Measurements from ENCODE around the gene E4F1.
A peak's percentile ranks its signal among the peaks of the same experiment; 100 is the strongest.
"Not testable (repeated sequence)": the region's sequence is repeated elsewhere in the genome, so short reads cannot be mapped to it uniquely, and the experiment has no call there.

The E4F1 gene

GRCh38 chr16:2243781-2244180, 20.4 kb downstream of the E4F1 start:
- H3K27me3 ChIP-seq (ENCODE audit: insufficient read depth, low read length) = peaks cover 2% of the 10 kb centered on the region; the same call in 1 of the 2 replicates
- H3K9ac ChIP-seq (ENCODE audit: low read depth, low read length) = no peak overlapping the region
- no peak overlapping the region for H3K27ac ChIP-seq (ENCODE audit: low read length)
- H3K4me1 ChIP-seq (ENCODE audit: insufficient read depth, low read length) = no peaks in the 10 kb centered on the region; the same call in 1 of the 2 replicates
- H3K36me3 ChIP-seq (ENCODE audit: insufficient read depth, low read depth, low read length) = peaks cover 58% of the 10 kb centered on the region
- no peak overlapping the region for H3K4me3 ChIP-seq (ENCODE audit: low read length)
- H3K9me3 ChIP-seq (ENCODE audit: insufficient read depth, low read depth, low read length) = no peaks in the 10 kb centered on the region

- Histone ChIP-seq H3K4me1 (ENCODE audit: insufficient read depth, low read length) (no peaks in the 10 kb centered on the region), H3K36me3 (ENCODE audit: insufficient read depth, low read depth, low read length) (peaks cover 61% of the 10 kb centered on the region), H3K9me3 (ENCODE audit: insufficient read depth, low read depth, low read length) (no peaks in the 10 kb centered on the region), H3K27ac (ENCODE audit: low read length) (no peak overlapping the region), H3K27me3 (ENCODE audit: insufficient read depth, low read length) (no peaks in the 10 kb centered on the region), H3K9ac (ENCODE audit: low read depth, low read length) (no peak overlapping the region), H3K4me3 (ENCODE audit: low read length) (no peak overlapping the region)
Observed at GRCh38 chr16:2244301-2244700, 20.9 kb downstream of the E4F1 start.

- Histone ChIP-seq H3K9ac (ENCODE audit: low read depth, low read length) (no peak overlapping the region), H3K27me3 (ENCODE audit: insufficient read depth, low read length) (no peaks in the 10 kb centered on the region), H3K4me1 (ENCODE audit: insufficient read depth, low read length) (no peaks in the 10 kb centered on the region), H3K4me3 (ENCODE audit: low read length) (no peak overlapping the region), H3K9me3 (ENCODE audit: insufficient read depth, low read depth, low read length) (no peaks in the 10 kb centered on the region), H3K27ac (ENCODE audit: low read length) (no peak overlapping the region), H3K36me3 (ENCODE audit: insufficient read depth, low read depth, low read length) (peaks cover 57% of the 10 kb centered on the region)
Observed at GRCh38 chr16:2244926-2245795, 21.8 kb downstream of the E4F1 start.

GRCh38 chr16:2246301-2246885, 23.0 kb downstream of the E4F1 start:
- H3K27ac ChIP-seq (ENCODE audit: low read length) = no peak overlapping the region
- no peak overlapping the region for H3K9ac ChIP-seq (ENCODE audit: low read depth, low read length)
- no peaks in the 10 kb centered on the region for H3K9me3 ChIP-seq (ENCODE audit: insufficient read depth, low read depth, low read length)
- H3K36me3 ChIP-seq (ENCODE audit: insufficient read depth, low read depth, low read length) = peaks cover 57% of the 10 kb centered on the region
- no peaks in the 10 kb centered on the region for H3K4me1 ChIP-seq (ENCODE audit: insufficient read depth, low read length)
- H3K27me3 ChIP-seq (ENCODE audit: insufficient read depth, low read length) = no peaks in the 10 kb centered on the region
- no peak overlapping the region for H3K4me3 ChIP-seq (ENCODE audit: low read length)

GRCh38 chr16:2250652-2251295, 27.4 kb downstream of the E4F1 start:
- H3K9me3 ChIP-seq (ENCODE audit: insufficient read depth, low read depth, low read length) = no peaks in the 10 kb centered on the region
- peak overlapping the region; percentile 91 for H3K4me3 ChIP-seq (ENCODE audit: low read length)
- peaks cover 58% of the 10 kb centered on the region for H3K36me3 ChIP-seq (ENCODE audit: insufficient read depth, low read depth, low read length)
- peak overlapping the region; percentile 93 for H3K9ac ChIP-seq (ENCODE audit: low read depth, low read length)
- no peaks in the 10 kb centered on the region for H3K27me3 ChIP-seq (ENCODE audit: insufficient read depth, low read length)
- peaks cover 8% of the 10 kb centered on the region for H3K4me1 ChIP-seq (ENCODE audit: insufficient read depth, low read length)
- peak overlapping the region; percentile 53 for H3K27ac ChIP-seq (ENCODE audit: low read length)

- Histone ChIP-seq H3K4me1 (ENCODE audit: insufficient read depth, low read length) (peaks cover 8% of the 10 kb centered on the region), H3K27ac (ENCODE audit: low read length) (peak within 1 kb of the TSS; percentile 91), H3K27me3 (ENCODE audit: insufficient read depth, low read length) (no peaks in the 10 kb centered on the region), H3K4me3 (ENCODE audit: low read length) (peak within 1 kb of the TSS; percentile 91), H3K9me3 (ENCODE audit: insufficient read depth, low read depth, low read length) (no peaks in the 10 kb centered on the region), H3K9ac (ENCODE audit: low read depth, low read length) (peak within 1 kb of the TSS; percentile 93), H3K36me3 (ENCODE audit: insufficient read depth, low read depth, low read length) (peaks cover 58% of the 10 kb centered on the region)
Observed at GRCh38 chr16:2251296-2252111, 28.1 kb downstream of the E4F1 start, which contains the start of gene ECI1. ECI1 (minus strand) TSS chr16:2251587; CDS start chr16:2251566, 21 bp downstream.

GRCh38 chr16:2252806-2253148, 29.4 kb downstream of the E4F1 start:
- Histone ChIP-seq H3K4me3 (ENCODE audit: low read length) (no peak overlapping the region), H3K4me1 (ENCODE audit: insufficient read depth, low read length) (peaks cover 8% of the 10 kb centered on the region), H3K9me3 (ENCODE audit: insufficient read depth, low read depth, low read length) (no peaks in the 10 kb centered on the region), H3K9ac (ENCODE audit: low read depth, low read length) (no peak overlapping the region), H3K27ac (ENCODE audit: low read length) (no peak overlapping the region), H3K36me3 (ENCODE audit: insufficient read depth, low read depth, low read length) (peaks cover 67% of the 10 kb centered on the region), H3K27me3 (ENCODE audit: insufficient read depth, low read length) (no peaks in the 10 kb centered on the region)

- Histone ChIP-seq H3K36me3 (ENCODE audit: insufficient read depth, low read depth, low read length) (peaks cover 72% of the 10 kb centered on the region), H3K4me3 (ENCODE audit: low read length) (no peak overlapping the region), H3K27ac (ENCODE audit: low read length) (no peak overlapping the region)
Observed at GRCh38 chr16:2253293-2253692, 29.9 kb downstream of the E4F1 start.

GRCh38 chr16:2256531-2257140, 33.2 kb downstream of the E4F1 start:
- Histone ChIP-seq H3K4me3 (ENCODE audit: low read length) (no peak overlapping the region), H3K9me3 (ENCODE audit: insufficient read depth, low read depth, low read length) (no peaks in the 10 kb centered on the region), H3K27ac (ENCODE audit: low read length) (no peak overlapping the region), H3K4me1 (ENCODE audit: insufficient read depth, low read length) (peaks cover 8% of the 10 kb centered on the region), H3K9ac (ENCODE audit: low read depth, low read length) (no peak overlapping the region), H3K27me3 (ENCODE audit: insufficient read depth, low read length) (no peaks in the 10 kb centered on the region), H3K36me3 (ENCODE audit: insufficient read depth, low read depth, low read length) (peaks cover 97% of the 10 kb centered on the region)

More at GRCh38 chr16:2253293-2253692, 29.9 kb downstream of the E4F1 start:
- Histone ChIP-seq H3K9me3 (ENCODE audit: insufficient read depth, low read depth, low read length) (no peaks in the 10 kb centered on the region), H3K27me3 (ENCODE audit: insufficient read depth, low read length) (no peaks in the 10 kb centered on the region), H3K4me1 (ENCODE audit: insufficient read depth, low read length) (peaks cover 8% of the 10 kb centered on the region), H3K9ac (ENCODE audit: low read depth, low read length) (no peak overlapping the region)

- Histone ChIP-seq H3K9ac (ENCODE audit: low read depth, low read length) (no peak overlapping the region), H3K27ac (ENCODE audit: low read length) (no peak overlapping the region), H3K4me1 (ENCODE audit: insufficient read depth, low read length) (peaks cover 2% of the 10 kb centered on the region; the same call in 1 of the 2 replicates), H3K4me3 (ENCODE audit: low read length) (no peak overlapping the region), H3K27me3 (ENCODE audit: insufficient read depth, low read length) (no peaks in the 10 kb centered on the region), H3K36me3 (ENCODE audit: insufficient read depth, low read depth, low read length) (peaks cover 100% of the 10 kb centered on the region), H3K9me3 (ENCODE audit: insufficient read depth, low read depth, low read length) (no peaks in the 10 kb centered on the region)
Observed at GRCh38 chr16:2257726-2258125, 34.3 kb downstream of the E4F1 start.

GRCh38 chr16:2258530-2258929, 35.1 kb downstream of the E4F1 start:
- H3K9me3 ChIP-seq (ENCODE audit: insufficient read depth, low read depth, low read length); H3K4me1 ChIP-seq (ENCODE audit: insufficient read depth, low read length); H3K9ac ChIP-seq (ENCODE audit: low read depth, low read length); H3K4me3 ChIP-seq (ENCODE audit: low read length); H3K27me3 ChIP-seq (ENCODE audit: insufficient read depth, low read length); H3K27ac ChIP-seq (ENCODE audit: low read length): not testable (repeated sequence)
- peaks cover 100% of the 10 kb centered on the region for H3K36me3 ChIP-seq (ENCODE audit: insufficient read depth, low read depth, low read length)

Measured in iPS-20b (cell line).